Erythroblast (primary cell): ENCODE results near the gene LONRF2.

ENCODE experiments used
- DNase-seq, 2 experiments: peaks; one replicate each; lab custom pipeline; 2025; lab: John Stamatoyannopoulos, UW
- GATA1 ChIP-seq: IDR thresholded peaks from 2 replicates; pipeline ENCODE4 v1.6.1; 2011; ENCODE audit warnings: low read depth, mild to moderate bottlenecking, control low read depth, low read length, moderate library complexity
- POLR2A ChIP-seq: IDR thresholded peaks from 2 replicates; pipeline ENCODE4 v1.6.1; 2011; ENCODE audit warnings: mild to moderate bottlenecking, low read length

The LONRF2 gene

GRCh38 chr2:100289020-100289419 is 33.3 kb downstream of the LONRF2 start:
- DNase-seq = no peak
- TF ChIP-seq POLR2A (no peak), GATA1 (no peak)

GRCh38 chr2:100286318-100286717 is 36.0 kb downstream of the LONRF2 start:
- TF ChIP-seq GATA1 = no peak
- TF ChIP-seq POLR2A = no peak
- no peak for DNase-seq

DNA sequence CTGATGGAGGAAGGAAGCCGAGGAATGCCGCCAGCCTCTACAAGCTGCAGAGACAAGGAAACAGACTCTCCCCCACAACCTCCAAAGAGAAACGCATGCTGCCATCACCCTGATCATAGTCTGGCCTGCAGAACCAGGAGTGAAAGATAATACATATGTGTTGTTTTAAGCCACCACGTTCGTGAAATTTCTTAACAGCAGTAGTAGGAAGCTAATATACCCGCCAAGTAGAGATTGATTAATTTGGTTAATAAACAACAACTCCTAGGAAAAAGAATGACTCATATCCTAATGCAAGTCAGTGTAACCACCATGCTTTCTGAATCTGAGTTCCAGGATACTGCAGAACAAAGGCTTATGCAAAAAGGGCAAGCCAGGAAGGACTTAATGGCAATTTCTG is 36.6 kb downstream of the LONRF2 start:
- TF ChIP-seq GATA1 (no peak), POLR2A (no peak)
- DNase-seq = peak in 1 of 2 experiments; percentile 14

DNA sequence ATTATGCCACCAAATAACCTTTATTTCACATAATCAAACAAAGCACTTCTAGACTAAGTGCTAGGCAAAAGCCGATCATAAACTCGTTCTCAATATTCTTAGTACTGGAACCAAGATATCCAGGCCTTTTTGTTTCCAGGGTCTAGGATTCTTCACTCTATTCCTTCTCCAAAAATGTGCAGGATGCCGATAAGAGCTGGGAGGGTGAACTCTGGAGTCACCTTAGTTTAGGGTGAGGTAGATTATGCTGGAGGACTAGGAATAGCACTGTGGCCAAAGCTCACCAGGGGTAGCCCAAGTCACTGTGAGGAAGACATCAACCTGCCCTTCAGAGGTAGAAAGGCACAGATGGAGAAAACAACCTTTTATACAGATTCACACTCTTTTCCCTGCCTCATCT is 37.3 kb downstream of the LONRF2 start:
- TF ChIP-seq POLR2A (no peak), GATA1 (no peak)
- no peak for DNase-seq

DNA sequence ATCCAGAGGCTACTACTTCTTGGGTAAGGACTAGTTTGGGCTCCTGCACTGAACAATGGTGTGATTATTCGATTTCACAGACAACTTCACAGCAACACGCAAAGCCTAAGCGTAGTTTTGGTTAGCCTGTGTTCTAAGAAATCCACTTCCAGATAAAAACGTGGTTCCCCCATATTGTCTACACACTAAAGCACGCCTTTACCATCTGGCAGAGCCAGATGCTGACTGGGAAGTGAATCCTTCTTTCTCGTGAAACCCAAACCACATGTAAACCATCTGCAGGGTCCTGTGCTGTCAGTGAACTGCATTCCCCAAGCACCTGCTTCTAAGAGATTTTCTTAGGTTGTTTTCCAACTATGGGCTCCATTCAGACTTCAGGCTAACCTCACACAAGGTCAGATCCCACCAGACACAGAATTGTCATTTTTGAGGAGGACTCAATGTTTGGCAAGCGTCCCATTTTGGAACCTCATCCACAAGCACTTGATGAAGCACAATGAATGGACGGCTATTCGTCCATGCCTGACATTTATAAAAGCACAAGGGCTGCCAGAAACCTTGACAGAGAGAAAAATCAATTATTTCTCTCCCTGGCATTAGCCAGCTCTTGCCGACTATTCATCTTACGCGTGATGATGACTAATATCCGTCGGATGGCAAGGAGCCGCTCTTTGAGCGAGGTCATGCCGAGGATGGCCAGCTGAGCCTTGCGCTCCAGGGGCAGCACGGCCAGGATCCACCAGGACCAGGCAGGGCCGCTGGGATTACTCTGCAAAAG is 38.4 kb downstream of the LONRF2 start:
- DNase-seq = peak; percentile 65 to 81
- TF ChIP-seq GATA1 (no peak), POLR2A (no peak)

DNA sequence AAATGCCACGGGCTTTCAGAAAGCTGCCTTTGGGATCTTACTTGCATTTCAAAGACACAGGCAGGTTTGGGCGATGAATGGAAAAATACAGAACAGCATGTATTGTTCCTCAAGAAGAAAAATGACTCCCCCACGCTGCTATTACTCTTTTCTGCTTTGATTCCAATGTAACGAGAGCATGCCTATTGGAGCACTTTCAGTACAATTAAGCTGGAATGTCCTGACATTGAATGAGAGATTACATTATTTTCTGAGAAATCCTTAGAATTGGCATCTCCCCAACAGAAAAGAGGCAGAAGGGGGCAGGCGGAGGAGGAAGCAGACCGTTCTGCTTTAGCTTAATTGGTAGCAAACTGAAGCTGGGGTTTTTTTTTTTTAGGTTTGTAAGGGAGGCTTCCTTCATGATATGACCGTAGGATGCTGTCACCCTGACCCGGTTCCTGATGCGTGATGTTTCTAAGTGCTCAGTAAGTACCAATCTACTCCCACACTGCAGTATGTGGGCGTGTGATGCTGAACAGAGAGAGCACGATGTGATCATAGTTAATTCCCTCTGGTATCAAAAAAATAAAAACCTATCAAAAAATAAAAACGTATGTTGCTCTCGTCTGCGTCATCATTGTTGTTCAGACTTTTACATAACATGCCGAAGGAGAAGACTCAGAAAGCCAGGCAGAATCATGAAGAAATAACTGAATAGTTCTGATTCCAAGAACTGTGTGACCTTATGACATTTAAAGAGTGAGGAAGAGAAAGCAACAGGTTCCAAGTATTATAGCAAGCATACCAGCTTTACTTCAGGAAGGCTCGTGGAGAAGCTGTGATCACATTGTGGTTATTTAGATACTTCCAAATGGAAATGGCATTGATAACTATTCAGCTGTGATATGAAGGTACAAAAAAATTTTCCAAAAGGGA is 40.5 kb downstream of the LONRF2 start:
- DNase-seq = peak in 1 of 2 experiments; percentile 33
- no peak for TF ChIP-seq GATA1
- TF ChIP-seq POLR2A = no peak

DNA sequence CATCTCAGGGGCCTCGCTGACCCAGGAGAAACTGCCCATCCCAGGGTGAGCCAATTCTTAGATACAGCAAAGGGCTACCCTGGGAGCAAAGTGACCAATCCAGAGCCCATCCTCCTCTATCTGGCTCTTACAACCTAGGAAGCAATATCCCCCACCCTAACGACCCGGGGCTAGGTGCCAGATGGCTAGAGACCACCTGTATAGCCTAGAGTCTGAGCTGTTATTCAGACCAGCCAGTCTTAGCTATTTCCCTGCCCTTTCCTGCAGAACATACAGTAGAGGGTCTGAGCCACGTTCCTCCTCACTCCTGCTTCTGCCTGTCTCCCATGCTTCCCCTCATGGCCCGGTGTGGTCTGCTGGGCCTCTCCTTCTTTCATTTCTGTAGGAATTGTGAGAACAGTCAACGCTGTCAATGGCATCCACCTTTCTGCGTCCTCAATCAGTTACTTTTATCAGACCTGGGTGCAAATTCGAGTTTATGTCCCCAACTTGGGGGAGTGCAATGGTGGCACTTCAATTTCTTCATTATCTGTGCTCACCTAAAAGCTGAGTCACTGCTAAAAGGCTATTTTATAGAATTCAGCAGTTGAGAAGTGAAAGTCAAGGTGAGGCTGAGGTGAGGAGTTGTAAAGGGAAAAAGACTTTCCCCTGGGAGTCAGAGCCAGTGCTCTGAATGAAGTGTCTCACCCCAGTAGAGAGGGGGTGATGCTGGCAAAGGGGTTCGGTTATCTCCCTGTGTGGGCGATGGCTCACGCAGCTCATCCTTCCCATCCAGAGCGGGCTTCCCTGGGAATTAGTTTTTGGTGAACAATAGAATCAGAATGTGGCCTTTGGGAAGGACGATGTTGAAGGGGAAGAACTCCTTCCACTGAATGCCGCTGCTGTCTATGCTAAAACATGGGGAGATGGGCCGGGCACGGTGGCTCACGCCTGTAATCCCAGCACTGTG is 42.4 kb downstream of the LONRF2 start:
- DNase-seq = no peak
- TF ChIP-seq GATA1 = no peak
- TF ChIP-seq POLR2A = no peak

DNA sequence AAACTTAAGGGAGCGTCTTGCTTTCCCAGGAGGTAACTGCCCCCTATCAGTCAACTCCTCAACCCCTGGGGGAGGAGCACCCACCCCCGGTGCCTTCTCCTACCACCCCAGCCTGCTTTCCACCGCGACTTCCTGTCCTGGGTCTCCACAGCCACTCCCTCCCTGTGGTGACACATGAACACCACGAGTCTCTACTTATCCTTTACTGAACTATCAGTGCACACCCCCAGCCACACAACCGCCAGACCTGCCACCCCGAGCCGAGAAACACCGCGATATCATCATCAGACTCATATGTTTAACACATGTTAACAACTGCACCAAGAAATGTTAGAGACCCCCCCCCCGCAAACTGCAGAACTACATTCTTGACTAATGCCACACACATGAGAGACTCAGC is 43.3 kb downstream of the LONRF2 start:
- DNase-seq = no peak
- TF ChIP-seq GATA1 (no peak), POLR2A (no peak)

- TF ChIP-seq GATA1 (no peak), POLR2A (no peak)
Observed at GRCh38 chr2:100278501-100278900, 43.8 kb downstream of the LONRF2 start.

DNA sequence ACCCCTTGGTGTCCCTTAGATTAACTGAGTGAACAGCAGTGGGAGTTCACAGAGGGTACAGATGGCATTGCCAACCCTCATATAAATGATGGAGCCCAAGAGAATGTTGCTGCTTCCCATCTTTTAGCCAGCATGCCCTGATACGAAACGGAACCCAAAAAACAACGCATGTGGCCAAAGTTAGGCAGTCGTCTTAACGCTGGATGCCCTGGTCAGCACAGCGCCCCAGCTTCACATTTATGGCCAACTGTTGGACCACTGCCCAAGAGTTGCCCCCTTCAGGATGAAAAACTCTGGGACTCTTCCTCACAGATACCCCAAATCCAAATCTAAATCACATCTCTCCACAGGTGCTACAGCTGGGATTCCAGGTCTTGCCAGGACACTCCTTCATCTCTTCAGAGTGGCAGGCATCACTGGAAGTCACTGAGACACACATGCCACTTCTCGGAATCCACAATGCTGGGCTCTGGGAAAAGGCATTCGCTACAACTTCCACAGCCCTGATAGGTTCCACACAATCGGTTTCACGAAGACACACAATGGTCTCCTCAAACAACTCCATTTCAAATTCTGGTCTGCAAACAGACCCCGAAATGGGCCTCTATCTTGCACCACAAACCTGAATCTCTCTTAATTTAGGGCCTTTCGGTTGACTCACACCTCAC is 44.6 kb downstream of the LONRF2 start:
- no peak for DNase-seq
- no peak for TF ChIP-seq GATA1
- no peak for TF ChIP-seq POLR2A

More at GRCh38 chr2:100278501-100278900, 43.8 kb downstream of the LONRF2 start:
- DNase-seq = no peak

DNA sequence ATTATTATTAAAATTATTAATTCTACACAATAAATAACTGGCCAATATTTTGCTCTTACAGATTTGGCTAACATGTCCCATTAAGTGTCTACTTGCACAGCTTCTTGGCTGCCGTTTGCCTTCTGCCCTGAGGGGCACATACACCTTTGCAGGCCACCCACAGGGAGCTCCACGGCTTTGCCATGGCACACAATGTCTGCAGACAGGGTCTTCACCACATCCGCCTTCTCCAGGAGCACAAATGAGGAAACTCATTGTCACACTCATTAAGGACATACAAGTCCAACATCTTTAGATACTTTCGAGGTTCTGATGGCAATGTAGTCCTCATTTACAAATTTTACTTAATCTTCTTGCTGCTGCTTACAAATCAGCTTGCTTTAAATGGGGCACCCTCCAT is 45.6 kb downstream of the LONRF2 start:
- DNase-seq = no peak
- TF ChIP-seq POLR2A = no peak
- no peak for TF ChIP-seq GATA1

DNA sequence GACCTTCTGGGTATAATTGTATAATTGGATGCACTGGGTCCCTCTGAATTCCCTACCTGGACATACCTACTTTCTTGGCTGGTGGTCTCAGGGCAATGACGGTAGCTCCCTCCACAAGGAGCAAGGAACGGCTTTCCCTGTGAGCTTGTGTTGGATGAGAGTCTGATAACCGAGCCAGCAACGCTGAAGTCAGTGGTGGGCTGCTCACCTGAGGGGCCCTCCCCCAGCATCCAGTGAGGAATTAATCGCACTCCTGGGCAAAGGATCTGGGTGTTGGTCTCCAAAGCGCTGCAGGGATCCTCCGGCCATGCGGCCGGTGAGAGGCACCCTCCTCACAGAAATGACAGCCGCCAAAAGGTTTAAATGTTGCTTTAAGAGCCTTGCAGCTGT is 47.1 kb downstream of the LONRF2 start:
- DNase-seq = no peak
- TF ChIP-seq POLR2A = no peak

DNA sequence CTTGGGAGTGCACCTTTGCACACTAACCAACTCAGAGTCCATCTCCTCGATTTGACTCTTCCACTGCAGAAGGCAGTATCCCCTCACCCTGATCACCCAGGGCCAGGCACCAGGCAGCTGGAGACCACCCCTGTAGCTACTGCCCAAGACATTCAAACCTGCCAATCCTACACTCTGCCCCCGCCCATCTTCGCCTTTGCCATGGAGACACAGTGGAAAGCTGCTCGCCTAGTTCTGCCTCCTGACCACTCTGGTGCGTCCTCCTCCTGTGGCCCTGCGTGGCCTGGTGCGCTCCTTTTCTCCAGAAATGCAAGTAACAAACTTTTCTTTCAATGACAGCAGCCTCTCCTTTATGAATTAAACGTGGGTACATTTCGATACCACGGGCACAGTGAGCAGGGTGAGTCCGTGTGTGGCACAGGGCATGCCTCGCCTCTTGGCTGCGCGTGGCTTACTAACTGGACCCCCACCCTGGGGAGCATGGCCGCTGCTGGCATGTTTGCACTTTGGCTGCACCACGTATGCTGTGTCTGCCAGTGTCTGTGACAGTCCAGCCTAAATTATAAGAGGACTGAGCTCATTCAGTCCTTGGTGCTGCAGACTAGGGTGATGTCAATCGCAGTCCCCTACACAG is 47.6 kb downstream of the LONRF2 start:
- DNase-seq = no peak
- TF ChIP-seq POLR2A = no peak
- TF ChIP-seq GATA1 = no peak
